ENCODE measurements around the gene CDH23. TPM values are rescaled to one million over a fixed set of nuclear protein-coding genes. Genes with fewer than 3 reads are reported as not detected.

The CDH23 gene
- total RNA-seq, 1 donor from 2014 or later = 0.40 TPM

DNA sequence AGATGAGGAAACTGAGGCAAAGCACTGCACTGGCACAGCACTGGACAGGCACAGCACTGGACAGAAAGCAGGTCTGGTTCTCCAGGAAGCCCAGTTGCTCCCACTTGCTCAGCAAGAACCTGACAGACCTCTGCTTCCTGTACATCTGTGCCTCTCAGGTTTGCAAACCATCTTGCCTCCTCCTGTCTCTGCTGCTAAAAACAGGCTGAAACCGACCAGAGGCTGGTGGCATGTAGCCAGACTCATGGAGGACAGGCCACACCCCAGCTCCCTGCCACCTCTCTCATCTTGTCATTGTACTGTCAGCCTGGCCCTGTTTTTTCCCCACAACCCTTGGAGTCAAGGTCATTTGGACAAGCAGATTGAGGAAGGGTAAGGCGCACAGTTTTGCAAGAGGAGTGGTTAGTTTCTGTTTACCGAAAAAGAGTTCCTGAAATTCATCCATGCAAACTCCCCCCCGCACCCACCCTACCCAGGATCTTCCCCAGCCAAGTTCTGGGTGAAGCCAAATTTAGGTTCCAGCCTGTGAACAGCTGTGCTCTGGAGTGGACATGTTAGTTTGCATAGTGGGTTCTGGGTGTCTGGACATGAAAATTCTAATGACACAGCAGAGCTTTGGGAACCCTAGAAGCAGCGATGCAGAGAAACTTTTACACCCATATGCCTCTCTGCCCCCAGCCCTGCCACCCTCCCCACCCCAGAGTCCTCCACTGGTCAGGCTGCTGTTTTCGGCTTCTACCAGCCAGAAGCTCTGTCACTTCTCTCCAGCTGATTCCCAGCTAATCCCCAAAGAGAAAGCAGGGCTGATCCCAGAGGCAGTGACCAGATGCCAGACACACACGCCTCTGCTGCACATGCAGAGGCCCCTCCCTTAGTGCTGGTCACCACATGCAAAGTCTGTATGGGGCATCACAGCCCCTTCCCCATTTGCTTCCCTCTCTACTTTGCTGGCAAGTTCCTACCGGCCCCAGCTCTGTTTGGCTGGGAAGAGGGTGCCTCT is 331.3 kb downstream of the CDH23 start:
- peak; percentile 90 for DNase-seq (ENCODE audit: low read depth)

- DNase-seq (ENCODE audit: low read depth) = no peak
Measured at GRCh38 chr10:71729161-71729636, 332.5 kb downstream of the CDH23 start.

DNA sequence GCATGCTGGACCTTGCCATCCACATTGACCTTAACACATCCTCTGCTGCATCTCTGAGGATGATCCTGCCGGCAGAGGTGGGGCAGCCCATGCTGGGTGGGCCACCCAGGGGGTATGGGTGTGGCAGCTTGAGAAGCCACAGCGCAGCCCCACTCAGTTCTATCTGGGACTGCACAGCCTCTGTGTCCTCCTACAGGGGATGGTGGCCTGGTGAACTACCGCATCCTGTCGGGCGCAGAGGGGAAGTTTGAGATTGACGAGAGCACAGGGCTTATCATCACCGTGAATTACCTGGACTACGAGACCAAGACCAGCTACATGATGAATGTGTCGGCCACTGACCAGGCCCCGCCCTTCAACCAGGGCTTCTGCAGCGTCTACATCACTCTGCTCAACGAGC is 335.1 kb downstream of the CDH23 start:
- DNase-seq (ENCODE audit: low read depth) = no peak

DNA sequence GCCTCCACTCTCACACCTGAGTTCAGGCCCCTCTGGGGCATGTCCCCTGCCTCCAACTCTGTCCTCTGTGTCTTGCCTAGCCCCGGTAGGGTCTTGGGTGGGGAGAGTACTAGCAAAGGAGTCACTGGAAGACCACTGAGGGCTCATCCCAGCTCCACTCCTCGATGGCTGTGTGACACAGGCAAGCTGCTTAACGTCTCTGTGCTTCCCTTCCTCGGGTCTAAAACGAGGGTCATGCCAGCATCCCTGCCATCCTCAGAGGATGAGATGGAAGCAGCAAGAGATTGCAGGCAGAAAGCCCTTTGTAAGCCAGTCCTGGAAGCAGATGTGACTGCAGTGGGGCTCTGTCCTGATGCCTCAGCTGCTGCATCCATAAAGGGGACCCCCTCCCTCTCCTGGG is 338.1 kb downstream of the CDH23 start:
- no peak for DNase-seq (ENCODE audit: low read depth)

DNA sequence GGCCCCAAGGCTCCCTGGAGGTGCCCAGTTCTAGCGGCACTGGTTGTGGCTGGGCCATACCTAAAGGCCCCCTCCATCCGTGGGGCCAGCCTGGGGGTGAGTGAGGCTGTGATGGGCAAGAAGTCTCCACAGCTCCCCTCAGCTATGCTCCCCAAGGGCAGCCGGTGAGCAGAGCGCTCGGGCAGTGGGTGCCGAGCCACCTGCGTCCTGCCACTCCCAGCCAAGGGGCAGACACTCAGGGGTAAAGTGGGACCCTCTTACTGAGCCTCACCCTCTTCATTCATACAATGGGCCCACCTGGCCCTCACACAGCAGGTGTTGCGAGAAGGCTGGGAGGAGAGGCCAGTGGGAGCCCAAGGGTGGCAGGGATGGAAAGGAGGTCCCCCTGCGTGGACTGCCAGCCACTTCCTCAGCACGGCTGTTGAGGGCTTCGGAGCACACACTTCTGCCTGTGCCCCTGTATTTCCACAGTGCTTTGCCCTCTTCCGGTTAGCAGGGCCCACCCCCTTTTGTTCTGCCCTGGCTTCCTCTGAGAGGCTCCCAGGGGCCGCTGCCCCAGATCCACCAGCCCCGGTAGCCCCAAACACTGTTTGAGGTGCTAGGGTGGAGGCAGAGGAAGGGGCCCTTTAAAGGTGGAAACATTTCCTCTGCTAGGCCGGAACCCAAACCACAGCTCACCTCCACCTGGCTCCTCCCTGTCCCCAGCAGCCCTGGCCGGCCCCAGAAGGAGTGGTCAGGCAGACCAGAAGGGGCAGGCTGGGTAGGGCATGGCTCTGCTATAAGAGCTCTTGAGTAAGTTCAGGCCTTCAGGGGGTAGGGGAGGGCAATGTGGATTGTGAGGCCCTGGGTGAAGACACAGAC is 339.2 kb downstream of the CDH23 start:
- no peak for DNase-seq (ENCODE audit: low read depth)

- peak; percentile 88 for DNase-seq (ENCODE audit: low read depth)
Measured at GRCh38 chr10:71736570-71736952, 339.8 kb downstream of the CDH23 start.

- peak; percentile 33 for DNase-seq (ENCODE audit: low read depth)
Measured at GRCh38 chr10:71737001-71737833, 340.5 kb downstream of the CDH23 start.

- no peak for DNase-seq (ENCODE audit: low read depth)
Measured at GRCh38 chr10:71737834-71738197, 341.1 kb downstream of the CDH23 start.

- no peak for DNase-seq (ENCODE audit: low read depth)
Measured at GRCh38 chr10:71739358-71739900, 342.7 kb downstream of the CDH23 start.

DNA sequence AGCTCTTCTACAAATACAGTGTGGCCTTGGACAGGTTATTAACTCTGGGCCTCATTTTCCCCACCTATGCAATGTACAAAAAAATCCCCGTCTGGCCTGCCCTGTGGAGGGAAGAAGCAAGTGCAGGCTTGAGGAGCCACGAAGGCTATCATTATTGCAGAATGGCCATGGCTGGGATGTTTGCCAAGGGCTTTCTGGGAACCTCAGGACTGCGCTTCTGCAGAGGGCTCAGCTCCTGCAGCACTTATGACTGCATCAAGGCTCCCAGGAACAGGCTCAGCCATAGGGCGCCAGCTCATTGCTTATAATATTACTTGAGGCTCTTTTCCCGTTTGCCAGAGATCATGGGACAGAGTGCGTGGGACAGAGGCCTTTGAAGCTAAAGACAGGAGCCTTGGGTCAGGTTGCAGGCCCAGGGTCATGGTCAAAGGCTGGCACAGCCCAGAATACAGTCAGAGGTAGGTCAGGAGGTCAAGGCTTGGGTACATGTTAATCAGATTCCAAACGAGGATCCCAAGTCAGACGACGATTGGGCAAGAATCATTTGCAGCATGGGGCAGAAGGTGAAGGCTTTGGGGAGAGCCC is 343.4 kb downstream of the CDH23 start:
- peak; percentile 51 for DNase-seq (ENCODE audit: low read depth)

DNA sequence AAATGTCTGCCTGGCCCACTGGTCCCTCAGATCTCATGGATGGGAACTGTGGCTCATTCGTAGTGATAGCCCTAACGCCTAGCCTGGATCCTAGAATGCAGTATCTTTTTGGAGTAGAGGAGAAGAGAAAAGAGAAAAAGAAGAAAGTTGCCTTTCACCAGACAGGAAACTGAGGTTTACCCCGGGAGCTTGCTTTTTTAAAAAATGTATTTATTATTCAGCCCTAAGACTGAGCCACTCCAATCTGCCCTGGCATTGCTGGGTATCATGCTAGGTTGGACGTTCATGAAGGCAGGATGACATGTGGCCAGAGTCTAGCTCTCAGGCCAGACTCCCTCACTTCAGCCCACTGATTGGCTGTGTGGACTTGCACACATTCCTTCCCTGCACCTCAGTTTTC is 344.3 kb downstream of the CDH23 start:
- no peak for DNase-seq (ENCODE audit: low read depth)

DNA sequence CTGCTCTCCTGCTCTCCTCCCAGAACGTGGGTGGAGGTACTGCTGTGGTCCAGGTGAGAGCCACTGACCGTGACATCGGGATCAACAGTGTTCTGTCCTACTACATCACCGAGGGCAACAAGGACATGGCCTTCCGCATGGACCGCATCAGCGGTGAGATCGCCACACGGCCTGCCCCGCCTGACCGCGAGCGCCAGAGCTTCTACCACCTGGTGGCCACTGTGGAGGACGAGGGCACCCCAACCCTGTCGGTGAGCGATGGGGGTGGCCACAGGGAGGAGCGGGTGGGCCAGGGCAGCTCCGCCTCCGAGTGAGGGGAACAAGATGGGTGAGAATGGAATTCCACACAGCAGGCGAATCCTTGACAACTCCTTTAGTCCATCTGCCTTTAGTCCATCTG is 345.0 kb downstream of the CDH23 start:
- DNase-seq (ENCODE audit: low read depth) = no peak

GRCh38 chr10:71742301-71743088 is 345.8 kb downstream of the CDH23 start:
- DNase-seq (ENCODE audit: low read depth) = no peak

DNA sequence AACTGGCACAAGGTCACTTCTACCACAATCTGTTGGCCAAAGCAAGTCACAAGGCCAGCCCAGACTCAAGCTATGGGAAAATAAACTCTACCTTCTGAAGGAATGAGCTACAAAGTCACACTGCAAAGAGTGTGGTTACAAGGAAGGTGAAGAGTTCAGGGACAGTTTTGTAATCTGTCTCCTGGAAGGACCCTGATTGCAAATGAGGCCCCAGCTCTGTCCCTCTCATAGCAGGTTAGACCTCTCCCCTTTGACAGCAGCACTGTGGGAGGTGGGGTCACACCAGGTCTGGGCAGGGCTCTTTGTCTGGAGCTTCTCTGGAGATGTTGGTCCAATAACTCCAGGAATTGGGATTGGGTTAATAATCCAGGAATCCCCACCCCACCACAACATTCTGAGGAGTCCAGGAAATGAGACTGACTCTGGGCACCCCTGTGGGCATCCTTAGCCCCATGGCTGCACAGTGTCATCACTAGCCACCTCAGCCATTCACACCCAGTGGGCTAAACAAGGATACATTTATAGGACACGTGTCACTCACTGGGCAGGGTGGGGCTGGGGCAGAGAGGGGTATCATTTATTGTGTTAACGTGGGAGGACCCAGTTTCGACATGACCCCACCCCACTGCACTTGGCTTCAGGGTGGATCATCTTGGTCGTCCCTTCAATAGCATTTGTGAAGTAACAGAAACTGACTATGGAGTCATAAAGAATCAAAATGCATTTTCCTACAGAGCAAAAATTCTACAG is 346.5 kb downstream of the CDH23 start:
- DNase-seq (ENCODE audit: low read depth) = no peak

GRCh38 chr10:71743866-71744265 is 347.1 kb downstream of the CDH23 start:
- DNase-seq (ENCODE audit: low read depth) = no peak

DNA sequence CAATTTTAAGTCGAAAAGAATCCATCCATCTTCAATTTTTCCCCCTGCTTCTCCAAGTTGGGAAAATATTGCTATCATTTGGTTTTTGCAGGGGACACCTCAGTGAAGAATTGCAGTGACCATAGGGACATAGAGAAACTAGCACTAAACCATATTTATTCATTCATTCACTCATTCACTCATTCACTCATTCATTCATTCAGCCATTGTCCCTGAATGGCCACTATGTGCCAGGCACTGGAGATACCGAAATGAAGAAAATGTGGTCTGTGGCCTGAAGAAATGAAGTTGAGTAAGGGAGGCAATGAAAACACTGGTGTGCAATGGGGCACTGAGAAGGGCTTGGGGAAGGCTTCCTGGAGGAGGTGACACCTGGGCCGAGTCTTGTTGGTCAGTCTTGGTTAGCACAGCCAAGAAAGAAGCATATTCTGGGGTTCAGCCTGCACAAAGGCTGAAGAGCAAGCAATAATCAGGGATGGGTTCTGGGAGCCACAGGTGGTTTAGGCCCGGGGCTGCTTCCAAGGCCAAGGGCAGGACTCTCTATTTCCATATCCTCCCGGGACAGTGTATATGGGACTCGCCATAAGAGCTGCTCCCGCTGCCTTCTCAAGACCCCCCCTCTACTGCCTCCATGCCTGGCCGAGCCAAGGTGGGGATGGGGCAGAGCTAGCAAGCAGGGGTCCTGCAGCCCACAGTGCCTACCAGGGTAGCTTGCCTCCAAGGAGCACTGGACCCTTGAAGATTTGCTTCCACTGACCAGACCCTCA is 348.4 kb downstream of the CDH23 start:
- DNase-seq (ENCODE audit: low read depth) = no peak

DNA sequence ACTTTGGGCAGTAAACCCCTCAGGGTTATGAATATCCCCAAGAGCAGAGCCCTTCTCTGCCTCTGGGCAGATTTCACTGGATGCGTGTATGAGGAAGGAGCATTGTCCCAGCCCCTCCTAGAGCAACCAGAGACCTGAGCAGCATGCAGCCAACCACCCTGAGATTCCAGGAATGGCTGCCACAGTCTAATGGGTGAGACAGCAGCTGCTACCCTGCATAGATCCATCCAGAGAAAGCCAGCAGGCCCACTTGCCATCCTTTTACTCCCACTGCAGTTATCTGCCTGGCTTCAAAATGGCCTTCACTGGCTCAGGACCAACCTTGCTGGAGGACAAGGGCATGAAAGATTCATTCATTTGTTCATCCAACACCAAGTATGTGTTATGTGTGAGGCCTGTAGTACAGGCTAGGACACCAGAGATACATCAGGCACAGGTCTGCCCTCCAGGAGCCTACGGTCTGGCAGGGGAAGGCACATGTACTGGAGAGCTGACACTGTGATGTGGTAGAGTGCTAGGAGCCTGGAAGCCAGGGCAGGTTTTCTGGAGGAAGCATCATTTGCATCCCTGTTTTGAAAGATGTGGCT is 349.0 kb downstream of the CDH23 start:
- DNase-seq (ENCODE audit: low read depth) = peak; percentile 77
